Dendritic cell treated with granulocyte-macrophage colony-stimulating factor and Interleukin-4, amounts not matched to agents 40 ng/mL and 50 ng/mL, for 4 days (primary cell): ENCODE data around the gene TFB2M.
A peak's percentile ranks its signal among the peaks of the same experiment; 100 is the strongest.
"Not testable (repeated sequence)": the region's sequence is repeated elsewhere in the genome, so short reads cannot be mapped to it uniquely, and the experiment has no call there.

Experiments used
- H3K27ac Mint-ChIP-seq: one replicate; pipeline ENCODE4 v1.8.0; 2022; ENCODE audit warnings: mild to moderate bottlenecking, mixed read lengths
- H3K27me3 Mint-ChIP-seq: one replicate; pipeline ENCODE4 v1.8.0; 2022; ENCODE audit warnings: mild to moderate bottlenecking, mixed read lengths
- H3K36me3 Mint-ChIP-seq: one replicate; pipeline ENCODE4 v1.8.0; 2022; ENCODE audit warnings: low read depth, mixed read lengths
- H3K4me1 Mint-ChIP-seq: one replicate; pipeline ENCODE4 v1.8.0; 2022; ENCODE audit warnings: low read depth, mixed read lengths
- H3K4me3 Mint-ChIP-seq: one replicate; pipeline ENCODE4 v1.8.0; 2022; ENCODE audit warnings: mild to moderate bottlenecking, moderate library complexity, mixed read lengths
- H3K9me3 Mint-ChIP-seq: one replicate; pipeline ENCODE4 v1.8.0; 2022; ENCODE audit warnings: mixed read lengths
- intact Hi-C: fragments of 100-400 bp; cut with micrococcal nuclease; formaldehyde crosslinking; loops from one replicate; pipeline ENCODE4 v1.15.0; 2022

TFB2M gene

DNA sequence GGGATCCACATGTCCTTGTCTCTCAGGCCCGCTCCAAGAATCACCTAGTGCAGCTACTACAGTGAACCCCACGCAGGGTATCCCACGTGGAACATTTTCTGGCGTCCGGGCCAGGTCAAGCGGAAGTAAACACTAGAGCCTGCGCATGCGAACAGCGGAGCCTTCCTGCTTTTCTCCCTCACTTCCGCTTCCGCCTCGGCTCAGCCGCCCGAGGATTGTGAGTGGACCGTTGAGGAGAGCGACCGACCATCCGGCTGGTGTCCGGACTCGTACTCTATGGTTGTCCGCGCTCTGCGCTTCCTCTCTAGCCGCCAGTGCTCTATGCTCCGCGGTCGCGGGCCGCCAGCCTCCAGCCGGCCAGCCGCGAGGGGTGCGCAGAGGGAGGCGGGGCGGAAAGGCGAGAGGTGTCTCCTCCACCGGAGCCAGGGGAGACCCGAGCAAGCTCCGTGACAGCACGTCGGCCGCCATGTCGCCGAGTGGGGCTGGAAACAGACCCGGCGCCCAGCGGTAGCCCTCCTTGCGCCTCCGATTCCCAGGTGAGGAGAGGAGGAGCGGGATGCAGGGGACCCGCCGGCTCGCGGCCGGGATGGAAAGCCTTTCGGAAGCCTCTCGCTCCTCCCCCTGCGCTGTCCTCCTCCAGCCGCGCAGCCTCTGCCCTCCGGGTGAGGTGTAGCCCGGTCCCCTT, at the start of gene TFB2M, which contains the start of gene CNST:
Gene TFB2M, minus strand, starts transcription at position 134 of the 685 bp plus-strand sequence. Its CDS starts 123 bp downstream, at position 11.
Gene CNST, plus strand, starts transcription at position 329 of the 685 bp plus-strand sequence. CDS start 25,107 bp downstream, outside the sequence.
- intact Hi-C loops: loop anchor here (5.0 to 10.0 kb wide), 3 partner anchors 41 to 189 kb away; no protein-coding TSS in a partner anchor
- H3K9me3 Mint-ChIP-seq: no peaks in the 10 kb centered on the region
- H3K36me3 Mint-ChIP-seq: peaks cover 35% of the 10 kb centered on the region
- peaks cover 40% of the 10 kb centered on the region for H3K4me1 Mint-ChIP-seq
- H3K4me3 Mint-ChIP-seq: peak within 1 kb of the TSS; percentile 99
- H3K27ac Mint-ChIP-seq: peak within 1 kb of the TSS; percentile 99
- H3K27me3 Mint-ChIP-seq: no peaks in the 10 kb centered on the region

GRCh38 chr1:246613096-246613758, 47.2 kb upstream of the TFB2M start:
- Mint-ChIP-seq H3K9me3 (no peaks in the 10 kb centered on the region), H3K27ac (peak overlapping the region; percentile 59), H3K4me3 (no peak overlapping the region), H3K4me1 (peaks cover 23% of the 10 kb centered on the region), H3K36me3 (peaks cover 6% of the 10 kb centered on the region), H3K27me3 (no peaks in the 10 kb centered on the region)
- intact Hi-C loops: no loop called here

GRCh38 chr1:246609632-246610031, 43.6 kb upstream of the TFB2M start:
- intact Hi-C loops: loop anchor here (5.0 kb wide), 1 partner anchor 42 kb away; the partner anchor contains the start of genes CNST and TFB2M
- Mint-ChIP-seq H3K4me1 (peaks cover 31% of the 10 kb centered on the region), H3K27ac (peak overlapping the region; percentile 52), H3K27me3 (no peaks in the 10 kb centered on the region), H3K9me3 (no peaks in the 10 kb centered on the region), H3K4me3 (no peak overlapping the region), H3K36me3 (peaks cover 14% of the 10 kb centered on the region)

GRCh38 chr1:246608616-246609376, 42.7 kb upstream of the TFB2M start:
- Mint-ChIP-seq H3K36me3 (peaks cover 9% of the 10 kb centered on the region), H3K9me3 (no peaks in the 10 kb centered on the region), H3K4me3 (no peak overlapping the region), H3K27me3 (no peaks in the 10 kb centered on the region), H3K4me1 (peaks cover 31% of the 10 kb centered on the region), H3K27ac (peak overlapping the region; percentile 52)
- intact Hi-C loops: loop anchor here (5.0 kb wide), 1 partner anchor 41 kb away; the partner anchor contains the start of genes CNST and TFB2M

- intact Hi-C loops: loop anchor here (5.0 kb wide), 1 partner anchor 40 kb away; the partner anchor contains the start of genes CNST and TFB2M
- H3K36me3 Mint-ChIP-seq: peaks cover 9% of the 10 kb centered on the region
- H3K27me3 Mint-ChIP-seq: no peaks in the 10 kb centered on the region
- H3K4me1 Mint-ChIP-seq: peaks cover 31% of the 10 kb centered on the region
- H3K4me3 Mint-ChIP-seq: no peak overlapping the region
- no peaks in the 10 kb centered on the region for H3K9me3 Mint-ChIP-seq
- no peak overlapping the region for H3K27ac Mint-ChIP-seq
These were observed 41.4 kb upstream of the TFB2M start for GRCh38 chr1:246607462-246607861.

DNA sequence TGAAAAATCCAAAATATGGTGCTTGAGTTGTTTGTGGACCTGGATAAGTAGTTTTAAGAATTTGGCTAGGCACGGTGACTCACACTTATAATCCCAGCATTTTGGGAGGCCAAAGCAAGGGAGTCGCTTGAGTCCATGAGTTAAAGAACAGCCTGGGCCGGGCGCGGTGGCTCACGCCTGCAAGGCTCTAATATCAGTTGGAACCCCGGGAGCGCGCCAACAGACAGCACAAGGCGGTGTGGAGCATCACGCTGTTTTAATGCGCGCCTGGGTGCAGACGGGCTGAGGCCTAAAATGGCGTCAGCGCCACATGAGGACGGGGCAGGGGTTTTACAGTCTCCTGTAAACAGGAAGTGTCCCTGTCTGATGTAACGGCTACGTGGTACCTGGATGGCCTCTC, 39.2 kb upstream of the TFB2M start:
- not testable (repeated sequence) for H3K9me3 Mint-ChIP-seq, H3K36me3 Mint-ChIP-seq, H3K27me3 Mint-ChIP-seq, H3K4me3 Mint-ChIP-seq, H3K27ac Mint-ChIP-seq
- peaks cover 23% of the 10 kb centered on the region for H3K4me1 Mint-ChIP-seq
- intact Hi-C loops: loop anchor here (5.0 kb wide), 1 partner anchor 38 kb away; the partner anchor contains the start of genes CNST and TFB2M

GRCh38 chr1:246602194-246602593, 36.1 kb upstream of the TFB2M start:
- H3K4me1 Mint-ChIP-seq: peaks cover 8% of the 10 kb centered on the region
- H3K27me3 Mint-ChIP-seq: no peaks in the 10 kb centered on the region
- H3K9me3 Mint-ChIP-seq: no peaks in the 10 kb centered on the region
- intact Hi-C loops: no loop called here
- H3K36me3 Mint-ChIP-seq: peaks cover 5% of the 10 kb centered on the region
- no peak overlapping the region for H3K4me3 Mint-ChIP-seq
- H3K27ac Mint-ChIP-seq: no peak overlapping the region

DNA sequence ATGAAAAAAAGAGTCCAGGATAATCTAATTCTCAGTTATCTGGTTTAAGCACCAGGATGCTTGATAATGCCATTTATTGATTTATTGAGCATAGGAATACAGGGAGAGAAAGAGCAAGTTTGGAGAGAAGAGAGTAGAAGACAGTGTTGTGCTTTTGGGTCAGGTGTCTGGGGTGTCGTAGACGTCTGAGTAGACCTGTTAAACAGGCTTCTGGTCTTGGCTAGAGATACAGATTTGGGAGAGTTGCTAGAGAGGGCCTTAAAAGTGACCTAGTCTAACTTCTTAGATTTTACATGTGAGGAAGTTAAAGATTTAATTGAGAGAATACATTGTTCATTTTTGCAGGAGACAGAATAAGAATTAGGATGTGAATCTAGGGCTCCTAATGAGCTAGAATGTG, 34.5 kb upstream of the TFB2M start:
- no peak overlapping the region for H3K27ac Mint-ChIP-seq
- peaks cover 8% of the 10 kb centered on the region for H3K4me1 Mint-ChIP-seq
- H3K4me3 Mint-ChIP-seq: no peak overlapping the region
- no peaks in the 10 kb centered on the region for H3K9me3 Mint-ChIP-seq
- no peaks in the 10 kb centered on the region for H3K27me3 Mint-ChIP-seq
- intact Hi-C loops: no loop called here
- H3K36me3 Mint-ChIP-seq: peaks cover 5% of the 10 kb centered on the region

DNA sequence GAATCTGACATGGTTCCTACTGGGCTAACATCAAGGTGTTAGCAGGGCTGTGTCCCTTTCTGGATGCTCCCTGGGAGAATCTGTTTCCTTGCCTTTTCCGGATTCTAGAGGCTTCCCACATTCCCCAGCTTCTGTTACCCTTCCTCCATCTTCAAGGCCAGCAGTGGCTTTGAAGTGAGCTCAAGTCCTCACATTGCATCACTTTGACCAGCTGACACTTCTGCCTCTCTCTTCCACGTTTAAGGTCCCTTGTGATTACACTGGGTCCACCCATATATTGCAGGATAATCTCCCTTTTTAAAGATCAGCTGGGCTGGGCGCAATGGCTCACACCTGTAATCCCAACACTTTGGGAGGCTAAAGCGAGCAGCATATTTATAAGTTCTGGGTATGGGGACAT, 33.3 kb upstream of the TFB2M start:
- Mint-ChIP-seq H3K27ac (peak overlapping the region; percentile 54), H3K9me3 (no peaks in the 10 kb centered on the region), H3K4me1 (peaks cover 8% of the 10 kb centered on the region), H3K4me3 (no peak overlapping the region), H3K36me3 (peaks cover 12% of the 10 kb centered on the region), H3K27me3 (no peaks in the 10 kb centered on the region)
- intact Hi-C loops: no loop called here

GRCh38 chr1:246597971-246598370, 31.9 kb upstream of the TFB2M start:
- Mint-ChIP-seq H3K9me3 (no peaks in the 10 kb centered on the region), H3K27me3 (no peaks in the 10 kb centered on the region), H3K4me3 (no peak overlapping the region), H3K27ac (no peak overlapping the region), H3K36me3 (peaks cover 12% of the 10 kb centered on the region), H3K4me1 (peaks cover 8% of the 10 kb centered on the region)
- intact Hi-C loops: no loop called here

DNA sequence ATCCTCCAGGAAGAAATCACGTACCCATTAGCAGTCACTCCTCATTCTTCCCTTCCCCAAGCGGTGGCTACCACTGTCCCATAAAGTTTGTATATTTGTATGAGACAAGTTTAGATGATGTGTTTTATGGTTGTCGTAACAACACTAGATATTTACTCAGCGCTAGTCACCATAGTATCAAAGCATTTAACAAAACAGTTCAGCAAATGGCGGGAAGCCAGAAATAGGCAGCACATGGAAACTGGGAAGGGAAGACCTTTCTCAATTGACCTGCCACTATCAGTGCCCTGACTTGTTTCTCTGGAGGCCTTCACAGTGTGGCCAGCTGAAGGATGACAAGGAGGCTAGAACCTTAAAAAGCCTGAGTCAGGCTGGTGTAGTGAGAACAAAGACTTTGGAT, 31.3 kb upstream of the TFB2M start:
- Mint-ChIP-seq H3K27me3 (no peaks in the 10 kb centered on the region), H3K4me3 (no peak overlapping the region), H3K36me3 (peaks cover 16% of the 10 kb centered on the region), H3K9me3 (no peaks in the 10 kb centered on the region), H3K4me1 (peaks cover 8% of the 10 kb centered on the region), H3K27ac (no peak overlapping the region)
- intact Hi-C loops: no loop called here

GRCh38 chr1:246595146-246595545, 29.1 kb upstream of the TFB2M start:
- H3K4me1 Mint-ChIP-seq: peaks cover 8% of the 10 kb centered on the region
- no peaks in the 10 kb centered on the region for H3K27me3 Mint-ChIP-seq
- intact Hi-C loops: no loop called here
- peaks cover 3% of the 10 kb centered on the region for H3K9me3 Mint-ChIP-seq
- peaks cover 32% of the 10 kb centered on the region for H3K36me3 Mint-ChIP-seq
- no peak overlapping the region for H3K27ac Mint-ChIP-seq
- no peak overlapping the region for H3K4me3 Mint-ChIP-seq

GRCh38 chr1:246592695-246593094, 26.6 kb upstream of the TFB2M start:
- H3K9me3 Mint-ChIP-seq: peaks cover 9% of the 10 kb centered on the region
- intact Hi-C loops: no loop called here
- peaks cover 38% of the 10 kb centered on the region for H3K36me3 Mint-ChIP-seq
- no peaks in the 10 kb centered on the region for H3K27me3 Mint-ChIP-seq
- no peak overlapping the region for H3K4me3 Mint-ChIP-seq
- peaks cover 4% of the 10 kb centered on the region for H3K4me1 Mint-ChIP-seq
- no peak overlapping the region for H3K27ac Mint-ChIP-seq

DNA sequence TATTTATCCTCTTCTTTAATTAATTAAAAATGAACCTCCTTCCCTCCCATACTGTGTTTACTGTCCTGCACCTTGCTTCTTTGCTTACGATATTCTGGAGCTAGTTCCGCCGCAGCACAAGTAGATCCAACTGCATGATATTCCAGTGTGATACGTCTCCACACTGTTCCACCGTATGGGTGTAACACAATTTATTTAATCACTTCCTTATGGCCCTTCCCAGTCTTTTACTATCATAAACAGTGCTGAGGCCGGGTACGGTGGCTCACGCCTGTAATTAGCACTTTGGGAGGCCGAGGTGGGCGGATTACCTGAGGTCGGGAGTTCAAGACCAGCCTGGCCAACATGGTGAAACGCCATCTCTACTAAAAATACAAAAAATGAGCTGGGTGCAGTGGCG, 25.9 kb upstream of the TFB2M start:
- Mint-ChIP-seq H3K27me3 (no peaks in the 10 kb centered on the region), H3K4me1 (peaks cover 7% of the 10 kb centered on the region), H3K27ac (no peak overlapping the region), H3K36me3 (peaks cover 38% of the 10 kb centered on the region), H3K9me3 (peaks cover 9% of the 10 kb centered on the region), H3K4me3 (no peak overlapping the region)
- intact Hi-C loops: no loop called here
